ENCODE results near the gene RRAS2. TPM values are rescaled to one million over a fixed set of nuclear protein-coding genes. Genes with fewer than 3 reads are reported as not detected.

The RRAS2 gene
- total and polyA plus RNA-seq, 8 donors, result 44.2 to 67.4 (median 58.4) TPM

GRCh38 chr11:14329702-14330101 lies 29.3 kb downstream of the RRAS2 start:
- H3K4me3 ChIP-seq, result no peak overlapping the region
- H3K36me3 ChIP-seq, result no peaks in the 10 kb centered on the region
- ATAC-seq, result no peak
- H3K27me3 ChIP-seq, result no peaks in the 10 kb centered on the region
- H3K9me3 ChIP-seq, result no peaks in the 10 kb centered on the region
- no peak for DNase-seq
- intact Hi-C loops (cut with DNase I), result no loop called here
- H3K4me1 ChIP-seq, result peaks cover 0 to 6% of the 10 kb centered on the region in 2 donors
- TF ChIP-seq, protein P1, sequence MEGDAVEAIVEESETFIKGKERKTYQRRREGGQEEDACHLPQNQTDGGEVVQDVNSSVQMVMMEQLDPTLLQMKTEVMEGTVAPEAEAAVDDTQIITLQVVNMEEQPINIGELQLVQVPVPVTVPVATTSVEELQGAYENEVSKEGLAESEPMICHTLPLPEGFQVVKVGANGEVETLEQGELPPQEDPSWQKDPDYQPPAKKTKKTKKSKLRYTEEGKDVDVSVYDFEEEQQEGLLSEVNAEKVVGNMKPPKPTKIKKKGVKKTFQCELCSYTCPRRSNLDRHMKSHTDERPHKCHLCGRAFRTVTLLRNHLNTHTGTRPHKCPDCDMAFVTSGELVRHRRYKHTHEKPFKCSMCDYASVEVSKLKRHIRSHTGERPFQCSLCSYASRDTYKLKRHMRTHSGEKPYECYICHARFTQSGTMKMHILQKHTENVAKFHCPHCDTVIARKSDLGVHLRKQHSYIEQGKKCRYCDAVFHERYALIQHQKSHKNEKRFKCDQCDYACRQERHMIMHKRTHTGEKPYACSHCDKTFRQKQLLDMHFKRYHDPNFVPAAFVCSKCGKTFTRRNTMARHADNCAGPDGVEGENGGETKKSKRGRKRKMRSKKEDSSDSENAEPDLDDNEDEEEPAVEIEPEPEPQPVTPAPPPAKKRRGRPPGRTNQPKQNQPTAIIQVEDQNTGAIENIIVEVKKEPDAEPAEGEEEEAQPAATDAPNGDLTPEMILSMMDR (IDR thresholded peaks at IDR 0.05), result no peak
- no peak overlapping the region for H3K27ac ChIP-seq

GRCh38 chr11:14327116-14327515 lies 31.9 kb downstream of the RRAS2 start:
- intact Hi-C loops (cut with DNase I), result no loop called here
- TF ChIP-seq, protein P1 (IDR thresholded peaks at IDR 0.05), result no peak
- ATAC-seq, result no peak

DNA sequence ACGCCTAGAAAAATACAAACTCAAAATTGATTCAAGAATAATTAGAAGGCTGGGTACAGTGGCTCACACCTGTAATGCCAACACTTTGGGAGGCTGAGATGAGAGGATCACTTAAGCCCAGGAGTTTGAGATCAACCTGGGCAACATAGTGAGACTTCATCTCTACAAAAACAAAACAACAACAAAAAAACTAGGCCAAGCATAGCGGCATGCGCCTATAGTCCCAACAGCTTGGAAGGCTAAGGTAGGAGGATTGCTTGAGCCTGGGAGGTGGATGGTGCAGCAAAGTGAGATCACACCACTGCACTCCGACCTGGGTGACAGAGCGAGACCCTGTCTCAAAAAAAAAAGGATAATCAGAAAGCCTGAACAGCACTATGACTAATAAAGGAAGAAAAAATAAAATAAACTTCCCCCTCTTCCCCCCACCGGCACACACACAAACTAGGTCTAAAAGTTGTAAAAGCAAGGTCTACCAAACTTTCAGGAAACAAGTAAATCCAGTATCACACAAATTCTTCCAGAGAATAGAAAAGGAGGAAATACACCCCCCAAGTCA lies 35.8 kb downstream of the RRAS2 start:
- intact Hi-C loops (cut with DNase I), result no loop called here

More at GRCh38 chr11:14327116-14327515, 31.9 kb downstream of the RRAS2 start:
- Histone ChIP-seq H3K27me3 (no peaks in the 10 kb centered on the region), H3K36me3 (no peaks in the 10 kb centered on the region), H3K9me3 (no peaks in the 10 kb centered on the region), H3K4me3 (no peak overlapping the region), H3K27ac (no peak overlapping the region), H3K4me1 (peaks cover 0 to 6% of the 10 kb centered on the region in 2 donors)
- no peak for DNase-seq

GRCh38 chr11:14322510-14322909 lies 36.5 kb downstream of the RRAS2 start:
- Histone ChIP-seq H3K9me3 (no peaks in the 10 kb centered on the region), H3K27ac (no peak overlapping the region), H3K4me3 (no peak overlapping the region), H3K4me1 (peaks cover 7 to 9% of the 10 kb centered on the region in 2 donors), H3K27me3 (no peaks in the 10 kb centered on the region), H3K36me3 (no peaks in the 10 kb centered on the region)
- no peak for ATAC-seq
- intact Hi-C loops (cut with DNase I), result no loop called here
- TF ChIP-seq, protein P1 (IDR thresholded peaks at IDR 0.05), result no peak
- no peak for DNase-seq

More for the DNA sequence above, 35.8 kb downstream of the RRAS2 start:
- DNase-seq (no peak), ATAC-seq (no peak)
- TF ChIP-seq, protein P1 (IDR thresholded peaks at IDR 0.05), result no peak
- Histone ChIP-seq H3K4me3 (no peak overlapping the region), H3K36me3 (no peaks in the 10 kb centered on the region), H3K27ac (no peak overlapping the region), H3K27me3 (no peaks in the 10 kb centered on the region), H3K9me3 (no peaks in the 10 kb centered on the region), H3K4me1 (peaks cover 6 to 7% of the 10 kb centered on the region in 2 donors)

- Histone ChIP-seq H3K27me3 (no peaks in the 10 kb centered on the region), H3K36me3 (no peaks in the 10 kb centered on the region), H3K27ac (no peak overlapping the region), H3K9me3 (no peaks in the 10 kb centered on the region), H3K4me3 (no peak overlapping the region), H3K4me1 (peaks cover 3 to 7% of the 10 kb centered on the region in 2 donors)
- no peak for DNase-seq
- ATAC-seq, result no peak
- TF ChIP-seq, protein P1 (IDR thresholded peaks at IDR 0.05), result no peak
- intact Hi-C loops (cut with DNase I), result no loop called here
Observed at GRCh38 chr11:14320020-14320419, 39.0 kb downstream of the RRAS2 start.

All from left lung (tissue), 10 donors.